NCI-H1092 (cell line): ENCODE results near the gene ASCL4.

Source experiments
- DNase-seq: peaks from one replicate; lab custom pipeline; 2025; lab: John Stamatoyannopoulos, UW

Gene ASCL4

DNA sequence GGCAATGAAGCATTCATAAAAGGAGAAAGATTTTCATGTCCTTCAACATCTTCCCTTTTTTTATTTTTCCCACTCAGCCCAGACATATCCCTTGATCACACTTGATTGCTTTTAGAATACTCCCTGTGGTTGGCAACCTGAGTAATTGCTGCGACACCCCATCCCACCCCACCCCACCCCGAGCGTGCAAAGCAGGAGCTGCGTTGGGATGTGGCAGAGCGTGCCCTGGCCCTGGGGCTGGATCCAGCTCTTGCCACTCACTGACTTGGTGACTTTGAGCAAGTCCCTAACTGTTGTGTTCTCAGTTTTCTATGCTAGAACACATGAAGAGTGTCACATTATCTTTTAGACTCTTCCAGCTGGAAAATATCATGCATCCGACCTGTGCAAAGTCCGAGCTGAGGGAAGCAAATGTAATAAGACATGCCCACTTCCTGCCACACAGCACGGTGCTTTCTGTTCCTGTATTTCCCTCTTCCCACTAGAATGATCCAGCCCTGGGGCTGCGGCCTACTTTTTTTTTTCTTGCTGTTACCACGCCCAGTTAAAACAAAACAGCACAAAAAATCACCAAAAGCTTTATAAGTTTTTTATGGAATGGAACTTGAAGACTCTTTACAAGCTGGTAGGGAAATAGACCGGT is 4.0 kb downstream of the ASCL4 start:
- no peak for DNase-seq

DNA sequence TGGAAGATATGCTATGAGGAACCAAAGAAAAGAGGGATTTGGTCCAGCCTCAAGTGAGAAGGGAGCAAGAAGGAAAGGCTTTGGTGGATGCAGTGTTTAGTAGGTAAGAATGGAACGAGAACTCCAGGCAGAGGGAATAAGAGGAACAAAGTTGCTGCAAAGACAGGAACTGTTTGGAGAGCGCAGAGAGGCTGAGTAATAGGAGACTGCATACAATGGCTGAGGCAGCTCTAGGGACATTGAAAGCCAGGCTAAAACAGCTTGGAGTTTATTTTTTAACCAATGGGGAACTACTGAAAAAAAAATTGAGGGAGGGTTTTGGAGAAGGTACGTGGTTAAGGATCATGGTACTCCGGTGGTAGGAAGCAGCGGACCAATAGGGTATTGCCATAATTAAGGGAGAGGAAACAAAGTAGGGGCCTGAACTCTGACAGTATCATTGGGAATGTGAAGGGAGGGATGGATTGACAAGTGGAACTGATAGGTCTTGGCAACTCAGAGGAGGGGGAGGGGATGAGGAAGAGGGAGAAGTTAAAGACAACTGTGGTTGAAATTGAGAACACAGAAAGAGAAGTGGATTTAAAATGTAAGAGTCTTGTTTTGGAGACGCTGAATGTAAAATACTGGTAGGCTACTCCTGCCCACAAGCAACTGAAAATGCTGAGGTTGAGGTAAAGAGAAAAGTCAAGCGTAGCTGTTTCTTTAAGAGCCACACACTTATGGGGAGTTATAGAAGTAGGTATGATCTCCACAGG is 4.8 kb downstream of the ASCL4 start:
- no peak for DNase-seq

- DNase-seq: no peak
These were observed 5.8 kb downstream of the ASCL4 start for GRCh38 chr12:107780298-107780697.

GRCh38 chr12:107782067-107782466 is 7.6 kb downstream of the ASCL4 start:
- DNase-seq: no peak

GRCh38 chr12:107783406-107784376 is 9.2 kb downstream of the ASCL4 start:
- DNase-seq: no peak

- DNase-seq: no peak
These were observed 13.8 kb downstream of the ASCL4 start for GRCh38 chr12:107788281-107788680.

DNA sequence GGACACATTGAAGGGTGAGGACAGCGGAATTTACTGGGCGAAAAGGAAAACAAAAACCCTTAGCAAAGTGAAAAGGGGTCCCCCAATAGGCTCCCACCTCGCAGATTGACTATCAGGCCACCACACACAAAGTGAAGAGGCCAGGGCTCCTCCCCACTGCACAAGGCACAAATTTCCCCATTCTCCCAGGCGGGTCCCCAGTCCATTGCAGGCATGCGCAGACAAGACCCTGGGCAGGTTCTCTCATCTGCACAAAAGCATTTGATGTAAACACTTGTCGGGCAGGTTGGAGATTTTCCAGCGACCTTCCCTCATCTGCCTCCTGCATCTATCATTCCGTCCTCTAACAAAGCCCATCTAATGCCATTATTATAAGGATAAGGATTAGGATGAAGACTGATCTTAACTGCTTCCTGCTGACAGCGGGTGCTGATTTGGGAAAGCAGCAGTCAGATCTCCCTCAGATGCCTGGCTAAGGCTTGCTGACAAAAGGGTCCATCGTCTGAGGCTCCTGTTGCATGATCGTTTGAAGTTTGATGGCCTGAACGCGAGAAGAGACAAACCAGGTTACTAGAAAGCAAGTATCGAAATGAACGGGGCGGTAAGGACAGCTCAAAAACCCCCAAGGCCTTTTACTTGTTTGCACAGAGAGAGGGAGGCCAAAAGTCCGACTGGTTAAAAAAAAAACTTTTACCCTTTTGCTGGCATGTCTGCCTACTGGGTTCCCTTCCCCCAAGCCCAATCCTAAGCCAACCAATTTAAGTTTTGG is 14.4 kb downstream of the ASCL4 start:
- DNase-seq: no peak

GRCh38 chr12:107791465-107792089 is 17.1 kb downstream of the ASCL4 start:
- no peak for DNase-seq

- no peak for DNase-seq
These were observed 19.9 kb downstream of the ASCL4 start for GRCh38 chr12:107794451-107794850.

- no peak for DNase-seq
These were observed 24.1 kb downstream of the ASCL4 start for GRCh38 chr12:107798580-107798979.

DNA sequence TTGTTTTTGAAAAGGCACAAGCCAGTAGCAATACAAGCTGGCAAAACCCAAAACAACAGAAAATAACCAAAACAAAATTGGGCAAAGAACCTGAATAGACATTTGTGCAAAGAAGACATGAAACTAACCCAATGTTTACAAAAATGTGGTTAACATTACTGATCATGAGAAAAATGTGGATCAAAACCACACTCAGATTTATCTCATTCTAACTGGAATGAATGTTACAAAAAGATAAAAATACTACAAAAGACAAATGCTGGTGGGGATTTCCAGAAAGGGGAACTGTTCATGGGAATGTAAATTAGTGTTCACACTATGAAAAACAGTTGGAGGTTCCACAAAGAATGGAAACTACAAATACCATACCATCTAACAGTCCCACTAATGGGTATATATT is 26.6 kb downstream of the ASCL4 start:
- DNase-seq: no peak

DNA sequence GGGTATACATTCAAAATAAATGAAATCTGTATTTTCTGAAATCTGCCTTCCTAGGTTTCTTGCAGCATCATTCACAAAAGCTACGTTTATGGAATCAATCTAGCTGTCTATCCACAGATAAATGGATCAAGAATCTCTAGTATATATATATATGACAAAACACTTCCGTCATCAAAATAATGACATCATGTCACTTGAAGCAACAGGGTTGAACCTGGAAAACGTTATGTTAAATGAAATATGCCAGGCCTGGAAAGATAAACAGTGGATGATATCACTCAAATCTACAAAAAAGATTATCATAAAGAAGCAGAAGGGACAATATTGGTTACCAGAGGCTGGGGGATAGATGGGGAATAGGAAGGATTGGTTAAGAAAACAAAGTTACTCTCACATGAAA is 28.6 kb downstream of the ASCL4 start:
- no peak for DNase-seq

GRCh38 chr12:107805488-107806180 is 31.1 kb downstream of the ASCL4 start:
- DNase-seq: no peak

- no peak for DNase-seq
These were observed 33.1 kb downstream of the ASCL4 start for GRCh38 chr12:107807471-107808150.

- no peak for DNase-seq
These were observed 42.7 kb downstream of the ASCL4 start for GRCh38 chr12:107817250-107817649.

DNA sequence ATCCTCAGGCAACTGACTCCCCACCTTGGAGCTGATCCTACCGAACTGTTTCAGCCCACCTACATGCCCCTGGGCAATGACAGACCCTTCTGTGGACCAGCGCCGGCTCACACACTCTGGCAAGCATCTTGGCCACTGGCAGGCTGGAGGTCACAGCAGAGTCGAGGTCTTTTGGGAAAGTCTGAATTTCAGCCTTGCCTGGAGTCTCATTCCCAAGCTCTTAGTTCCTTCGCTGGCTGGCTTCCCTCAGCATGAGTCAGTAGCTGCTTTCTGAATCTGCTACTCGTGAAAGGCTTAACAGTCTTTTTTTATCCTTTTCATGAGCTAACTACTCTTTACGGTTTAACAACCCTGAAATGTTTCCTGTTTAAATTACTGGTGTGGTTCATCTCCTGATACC is 44.5 kb downstream of the ASCL4 start:
- no peak for DNase-seq

DNA sequence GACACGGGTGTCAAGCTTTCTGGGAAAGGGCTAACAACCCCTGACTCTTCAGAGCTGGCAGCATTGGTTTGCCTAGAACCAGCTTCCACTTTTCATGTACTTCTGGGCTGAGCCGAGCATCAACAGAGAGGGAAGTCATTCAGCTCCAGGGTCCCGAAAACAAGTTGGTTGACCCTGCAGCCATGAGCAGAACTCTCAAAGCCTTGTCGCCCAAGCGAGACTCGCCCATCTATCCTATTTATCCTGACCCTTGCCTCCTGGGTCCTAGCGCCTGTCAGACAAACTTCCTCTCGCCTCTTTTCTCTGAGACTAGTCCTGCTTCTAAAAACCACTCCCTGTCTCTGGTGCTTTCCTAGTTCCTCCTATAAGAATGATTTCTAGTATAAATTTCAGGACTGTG is 47.9 kb downstream of the ASCL4 start:
- DNase-seq: no peak
